Keratinocyte (primary cell): Measurements from ENCODE around the gene KNG1.

Experiments used
- EZH2 ChIP-seq: IDR thresholded peaks from one replicate; pipeline ENCODE4 v1.6.1; 2012; ENCODE audit warnings: inconsistent platforms, mild to moderate bottlenecking, low read length, moderate library complexity
- TF ChIP-seq, protein P1 (sequence below), 3 experiments: IDR thresholded peaks in 1 of 3; conservative IDR thresholded peaks in 1 of 3; optimal IDR thresholded peaks in 1 of 3; 2 replicates in 2 of 3; 3 replicates in 1 of 3; pipeline versions ENCODE3 to v1.5.1; 2011; ENCODE audit warnings: low read length in 3 of 3, mild to moderate bottlenecking in 3 of 3, moderate library complexity in 2 of 3, control low read depth in 1 of 3, inconsistent platforms in 1 of 3; ENCODE audit not compliant: insufficient read depth in 2 of 3; ENCODE audit errors: extremely low read depth in 1 of 3

DNA sequence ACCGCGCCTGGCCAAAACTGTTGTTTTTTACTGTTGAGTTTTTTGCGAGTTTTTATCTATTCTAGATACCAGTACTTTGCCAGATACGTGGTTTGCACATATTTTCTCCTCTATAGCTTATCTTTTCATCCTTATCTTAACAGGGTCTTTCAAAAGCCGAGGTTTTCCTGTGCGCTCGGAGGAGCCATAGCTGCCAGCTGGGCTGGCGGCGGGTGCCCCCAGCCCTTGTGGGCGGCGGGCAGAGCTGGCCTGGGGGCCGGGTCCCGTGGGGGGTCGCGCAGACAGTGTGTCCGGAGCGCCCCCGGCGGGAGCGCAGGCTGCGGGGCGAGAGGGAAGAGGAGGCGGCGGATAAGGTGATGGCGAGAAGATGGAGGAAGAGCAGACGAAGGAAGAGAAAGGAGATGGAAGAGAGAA is 55.1 kb downstream of the KNG1 start:
- TF ChIP-seq EZH2 = no peak
- TF ChIP-seq, protein P1, sequence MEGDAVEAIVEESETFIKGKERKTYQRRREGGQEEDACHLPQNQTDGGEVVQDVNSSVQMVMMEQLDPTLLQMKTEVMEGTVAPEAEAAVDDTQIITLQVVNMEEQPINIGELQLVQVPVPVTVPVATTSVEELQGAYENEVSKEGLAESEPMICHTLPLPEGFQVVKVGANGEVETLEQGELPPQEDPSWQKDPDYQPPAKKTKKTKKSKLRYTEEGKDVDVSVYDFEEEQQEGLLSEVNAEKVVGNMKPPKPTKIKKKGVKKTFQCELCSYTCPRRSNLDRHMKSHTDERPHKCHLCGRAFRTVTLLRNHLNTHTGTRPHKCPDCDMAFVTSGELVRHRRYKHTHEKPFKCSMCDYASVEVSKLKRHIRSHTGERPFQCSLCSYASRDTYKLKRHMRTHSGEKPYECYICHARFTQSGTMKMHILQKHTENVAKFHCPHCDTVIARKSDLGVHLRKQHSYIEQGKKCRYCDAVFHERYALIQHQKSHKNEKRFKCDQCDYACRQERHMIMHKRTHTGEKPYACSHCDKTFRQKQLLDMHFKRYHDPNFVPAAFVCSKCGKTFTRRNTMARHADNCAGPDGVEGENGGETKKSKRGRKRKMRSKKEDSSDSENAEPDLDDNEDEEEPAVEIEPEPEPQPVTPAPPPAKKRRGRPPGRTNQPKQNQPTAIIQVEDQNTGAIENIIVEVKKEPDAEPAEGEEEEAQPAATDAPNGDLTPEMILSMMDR (optimal IDR thresholded peaks at IDR 0.05 in 1 of 3, IDR thresholded peaks at IDR 0.05 in 1 of 3, conservative IDR thresholded peaks at IDR 0.05 in 1 of 3; ENCODE audit: extremely low read depth in 1 of 3, insufficient read depth in 2 of 3, low read length in 3 of 3) = no peak
